Erythroblast (primary cell): ENCODE results near the gene VPS36.
"Not testable (repeated sequence)": the region's sequence is repeated elsewhere in the genome, so short reads cannot be mapped to it uniquely, and the experiment has no call there.

ENCODE experiments used
- DNase-seq, 2 experiments: peaks; one replicate each; lab custom pipeline; 2025; lab: John Stamatoyannopoulos, UW
- GATA1 ChIP-seq: IDR thresholded peaks from 2 replicates; pipeline ENCODE4 v1.6.1; 2011; ENCODE audit warnings: low read depth, mild to moderate bottlenecking, control low read depth, low read length, moderate library complexity
- POLR2A ChIP-seq: IDR thresholded peaks from 2 replicates; pipeline ENCODE4 v1.6.1; 2011; ENCODE audit warnings: mild to moderate bottlenecking, low read length

The VPS36 gene

DNA sequence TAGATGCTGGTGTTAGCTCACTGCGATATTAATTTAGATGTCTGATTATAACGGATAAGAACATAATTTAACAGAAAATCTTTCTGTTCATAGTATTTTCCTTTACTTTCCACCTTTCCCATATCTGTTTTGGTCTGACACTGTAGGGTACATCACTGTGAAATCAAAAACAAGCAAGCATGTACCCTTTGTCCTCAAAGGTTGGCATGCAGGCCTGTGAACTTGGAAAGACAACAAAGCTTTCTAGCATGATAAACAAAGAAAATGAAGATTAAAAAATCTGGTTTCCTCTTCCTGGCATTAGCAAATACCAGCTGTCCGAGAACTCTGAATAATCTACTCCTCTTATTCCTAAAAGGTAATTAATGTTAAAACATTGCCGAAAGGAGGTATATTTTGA lies 76.0 kb downstream of the VPS36 start:
- TF ChIP-seq POLR2A (no peak), GATA1 (no peak)
- no peak for DNase-seq

DNA sequence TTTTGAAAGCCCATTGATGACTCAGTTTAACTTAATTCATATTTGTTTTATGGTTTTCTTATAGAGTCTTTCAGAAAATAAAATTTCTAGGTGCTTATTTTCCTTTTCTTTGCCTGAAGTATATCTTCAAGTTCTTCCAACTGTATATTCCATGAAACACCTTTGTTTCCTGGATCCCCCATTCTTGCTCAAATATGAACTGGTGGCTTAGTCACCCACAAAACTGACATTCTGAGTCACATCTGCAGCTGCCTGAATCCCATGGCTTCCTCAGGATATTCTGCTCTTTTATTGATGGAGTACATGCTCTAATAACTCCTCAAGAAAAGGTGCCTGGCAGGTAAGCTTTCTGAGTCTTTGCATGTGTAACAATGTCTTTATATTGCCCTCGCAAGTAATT lies 77.2 kb downstream of the VPS36 start:
- not testable (repeated sequence) for DNase-seq

DNA sequence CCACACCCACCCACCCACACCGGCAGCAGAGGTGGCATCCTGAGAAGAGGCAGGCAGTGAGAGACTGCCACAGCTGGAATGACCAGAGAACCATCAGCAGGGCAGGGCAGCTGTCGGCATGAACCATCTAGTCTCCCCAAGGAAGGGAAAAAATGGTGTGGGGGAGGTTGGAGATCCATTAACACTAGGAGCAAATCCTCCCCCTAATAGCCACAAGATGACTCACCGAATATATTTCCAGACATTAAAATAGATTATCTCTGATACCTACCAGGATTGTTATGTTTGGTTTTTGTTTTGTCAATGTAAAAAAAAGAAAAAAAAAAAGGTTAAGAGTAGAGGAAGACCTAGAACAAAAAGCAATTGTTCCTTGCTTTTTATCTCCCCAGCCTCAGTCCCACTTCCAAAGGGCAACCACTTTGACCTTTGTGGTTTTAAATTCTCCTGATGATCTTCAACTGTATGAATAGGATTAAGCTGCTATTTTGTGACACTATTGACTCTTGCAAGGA lies 78.6 kb downstream of the VPS36 start:
- no peak for TF ChIP-seq POLR2A
- TF ChIP-seq GATA1 = no peak
- no peak for DNase-seq

DNA sequence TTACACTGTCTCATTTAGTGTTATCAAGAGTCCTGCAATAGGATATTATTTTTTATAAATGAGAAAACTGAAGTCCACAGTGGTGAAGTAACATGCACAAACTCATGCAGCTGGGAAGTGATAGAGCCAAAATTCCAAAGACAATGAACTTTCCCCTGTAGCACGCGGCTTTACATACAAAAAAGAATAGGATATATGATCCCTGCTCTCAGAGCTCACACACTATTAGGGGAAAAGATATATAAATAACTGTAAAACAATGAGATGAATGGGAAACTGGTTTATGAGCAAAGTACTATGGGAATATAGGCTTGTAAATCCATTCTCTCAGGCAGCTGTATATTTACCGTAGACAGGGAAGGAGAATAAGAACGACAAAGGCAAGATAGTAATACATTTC lies 84.1 kb downstream of the VPS36 start:
- TF ChIP-seq POLR2A = no peak
- TF ChIP-seq GATA1 = no peak
- DNase-seq = no peak
